Measurements from ENCODE around the gene PHF21A. TPM values are rescaled to one million over a fixed set of nuclear protein-coding genes. Genes with fewer than 3 reads are reported as not detected.

The PHF21A gene
- total and polyA plus RNA-seq, 2 of the 13 experiments (the other 11 are each of a cell fraction or from before 2014, with no cell fraction given): 4.1 to 34.6 TPM

- DNase-seq (ENCODE audit: low spot score) (no peak), ATAC-seq (no peak), FAIRE-seq (no peak)
- no peak for TF ChIP-seq ZNF225 (CRISPR knock-in tag; IDR thresholded peaks at IDR 0.05)
- no peak overlapping the region for H3K9ac ChIP-seq (ENCODE audit: insufficient read depth, low read depth, low read length)
- WGBS (ENCODE audit: low lambda C conversion rate): 99% methylated on average over 2 of the region's 2 CpGs
- peaks cover 32% of the 10 kb centered on the region for H4K20me1 ChIP-seq (ENCODE audit: insufficient read depth, low read length)
- in situ Hi-C loops (cut with HindIII; ENCODE audit: extremely low pct_ligation_motif_present, low pct_unique_long_range_greater_than_20kb) (no loop called here), intact Hi-C loops (cut with micrococcal nuclease; ENCODE audit: unreplicated experiment) (no loop called here)
- CTCF ChIA-PET (ENCODE audit: low intra/inter-chr PET ratio, low total read pairs): no interaction called here
- no TSS peak for BruUV-seq (replicated peaks)
- no peak overlapping the region for H3K4me3 ChIP-seq (replicated peaks in 1 of 3; ENCODE audit: insufficient read depth in 1 of 3, low read depth in 2 of 3, low read length in 3 of 3)
- no peak overlapping the region for H3K4me2 ChIP-seq (ENCODE audit: low read depth, low read length)
- peaks cover 23% of the 10 kb centered on the region for H3K79me2 ChIP-seq (ENCODE audit: insufficient read depth, low read length)
- no peaks in the 10 kb centered on the region for H3K36me3 ChIP-seq (replicated peaks in 1 of 2; ENCODE audit: control insufficient read depth in 1 of 2, insufficient read depth in 2 of 2, low read length in 2 of 2)
- no peaks in the 10 kb centered on the region for H3K4me1 ChIP-seq (ENCODE audit: insufficient read depth, low read length)
- no peaks in the 10 kb centered on the region for H3K9me3 ChIP-seq (ENCODE audit: low read length)
- H3K27ac ChIP-seq (ENCODE audit: extremely low read length, insufficient read depth, low read length): no peak overlapping the region
- POLR2A ChIA-PET: no interaction called here
- H3K27me3 ChIP-seq (ENCODE audit: control insufficient read depth in 1 of 2, insufficient read depth in 2 of 2, low read length in 2 of 2): no peaks in the 10 kb centered on the region
- no peak overlapping the region for H2AFZ ChIP-seq (ENCODE audit: low read length)
Measured at GRCh38 chr11:46108751-46109150, 12.5 kb downstream of the PHF21A start.

- Histone ChIP-seq H3K9me3 (ENCODE audit: low read length) (no peaks in the 10 kb centered on the region), H3K9ac (ENCODE audit: insufficient read depth, low read depth, low read length) (no peak overlapping the region), H3K79me2 (ENCODE audit: insufficient read depth, low read length) (peaks cover 17% of the 10 kb centered on the region), H3K4me3 (replicated peaks in 1 of 3; ENCODE audit: insufficient read depth in 1 of 3, low read depth in 2 of 3, low read length in 3 of 3) (no peak overlapping the region), H4K20me1 (ENCODE audit: insufficient read depth, low read length) (peaks cover 27% of the 10 kb centered on the region), H3K36me3 (replicated peaks in 1 of 2; ENCODE audit: control insufficient read depth in 1 of 2, insufficient read depth in 2 of 2, low read length in 2 of 2) (no peaks in the 10 kb centered on the region), H3K27me3 (ENCODE audit: control insufficient read depth in 1 of 2, insufficient read depth in 2 of 2, low read length in 2 of 2) (no peaks in the 10 kb centered on the region), H2AFZ (ENCODE audit: low read length) (no peak overlapping the region), H3K4me2 (ENCODE audit: low read depth, low read length) (no peak overlapping the region), H3K27ac (ENCODE audit: extremely low read length, insufficient read depth, low read length) (no peak overlapping the region), H3K4me1 (ENCODE audit: insufficient read depth, low read length) (no peaks in the 10 kb centered on the region)
- no peak for DNase-seq (ENCODE audit: low spot score)
- FAIRE-seq: no peak
- ChIA-PET POLR2A (no interaction called here), CTCF (ENCODE audit: low intra/inter-chr PET ratio, low total read pairs) (no interaction called here)
- intact Hi-C loops (cut with micrococcal nuclease; ENCODE audit: unreplicated experiment) (no loop called here), in situ Hi-C loops (cut with HindIII; ENCODE audit: extremely low pct_ligation_motif_present, low pct_unique_long_range_greater_than_20kb) (no loop called here)
- WGBS (ENCODE audit: low lambda C conversion rate): 98% methylated on average over 2 of the region's 2 CpGs
- BruUV-seq (replicated peaks): no TSS peak
- TF ChIP-seq MYC (CRISPR knock-in tag; IDR thresholded peaks at IDR 0.05; ENCODE audit: borderline replicate concordance): no peak
- no peak for TF ChIP-seq IRF9 (CRISPR knock-in tag; IDR thresholded peaks at IDR 0.05; ENCODE audit: borderline replicate concordance)
- TF ChIP-seq MAFK (conservative IDR thresholded peaks at IDR 0.05 in 1 of 2, IDR thresholded peaks at IDR 0.05 in 1 of 2; ENCODE audit: low read length in 2 of 2): peak; percentile 6 to 64; a peak in 2 of 4 replicates
- no peak for TF ChIP-seq ZNF790 (CRISPR knock-in tag; IDR thresholded peaks at IDR 0.05; ENCODE audit: borderline replicate concordance)
- ATAC-seq: no peak
Measured at GRCh38 chr11:46107780-46108179, 13.5 kb downstream of the PHF21A start.
